Stimulated activated CD8-positive, alpha-beta memory T cell treated with anti-CD3 and anti-CD28 coated beads, Interleukin-2, amount 100 ng/mL, for 1 hour (primary cell): ENCODE data around the gene ATP6V1B1.
A peak's percentile ranks its signal among the peaks of the same experiment; 100 is the strongest.
"Not testable (repeated sequence)": the region's sequence is repeated elsewhere in the genome, so short reads cannot be mapped to it uniquely, and the experiment has no call there.

Experiments used
- DNase-seq, 2 donors: peaks; one replicate each; pipeline ENCODE4 v3.0.0-alpha.2; 2020; ENCODE audit warnings: low read depth in 2 of 2

Gene ATP6V1B1

GRCh38 chr2:70990216-70990615, 54.5 kb downstream of the ATP6V1B1 start:
- DNase-seq, result no peak

DNA sequence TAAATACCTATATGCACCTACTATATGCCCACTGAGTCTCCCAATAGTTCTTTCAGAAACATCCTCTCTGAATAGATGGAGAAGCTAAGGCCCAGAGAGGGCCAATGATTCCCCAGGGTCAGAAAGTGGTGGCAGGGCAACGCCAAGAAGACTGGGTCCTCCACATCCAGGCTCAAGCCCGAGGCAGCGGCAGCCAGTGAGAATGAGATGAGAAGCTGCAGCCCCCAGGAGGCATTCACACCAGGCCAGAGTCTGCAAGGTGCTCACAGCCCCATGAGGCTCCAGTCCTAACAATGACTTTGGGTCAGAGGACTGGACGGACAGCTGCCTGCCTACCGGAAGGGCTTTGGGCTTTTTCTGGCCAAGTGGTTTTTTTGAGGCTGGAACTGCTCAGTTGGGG, 55.4 kb downstream of the ATP6V1B1 start:
- DNase-seq, result no peak

DNA sequence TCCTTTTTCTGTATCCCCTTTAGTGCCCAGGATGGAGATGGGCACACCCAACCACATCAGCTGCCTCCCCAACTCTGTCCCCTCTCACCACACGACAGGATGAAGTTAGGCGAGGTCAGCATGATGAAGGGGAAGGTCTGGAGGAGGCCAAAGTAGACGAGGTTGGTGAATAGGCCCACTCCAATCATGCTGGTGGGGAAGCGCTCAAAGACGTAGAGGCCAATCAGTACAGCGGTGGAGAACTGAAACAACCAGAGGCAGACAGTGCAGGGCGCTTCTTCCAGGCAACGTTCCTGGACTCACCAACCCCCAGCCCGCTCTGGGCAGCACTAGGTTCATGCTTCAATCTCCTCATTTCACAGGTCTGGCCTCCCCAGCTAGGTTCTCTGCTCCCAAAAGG, 56.0 kb downstream of the ATP6V1B1 start:
- no peak for DNase-seq

DNA sequence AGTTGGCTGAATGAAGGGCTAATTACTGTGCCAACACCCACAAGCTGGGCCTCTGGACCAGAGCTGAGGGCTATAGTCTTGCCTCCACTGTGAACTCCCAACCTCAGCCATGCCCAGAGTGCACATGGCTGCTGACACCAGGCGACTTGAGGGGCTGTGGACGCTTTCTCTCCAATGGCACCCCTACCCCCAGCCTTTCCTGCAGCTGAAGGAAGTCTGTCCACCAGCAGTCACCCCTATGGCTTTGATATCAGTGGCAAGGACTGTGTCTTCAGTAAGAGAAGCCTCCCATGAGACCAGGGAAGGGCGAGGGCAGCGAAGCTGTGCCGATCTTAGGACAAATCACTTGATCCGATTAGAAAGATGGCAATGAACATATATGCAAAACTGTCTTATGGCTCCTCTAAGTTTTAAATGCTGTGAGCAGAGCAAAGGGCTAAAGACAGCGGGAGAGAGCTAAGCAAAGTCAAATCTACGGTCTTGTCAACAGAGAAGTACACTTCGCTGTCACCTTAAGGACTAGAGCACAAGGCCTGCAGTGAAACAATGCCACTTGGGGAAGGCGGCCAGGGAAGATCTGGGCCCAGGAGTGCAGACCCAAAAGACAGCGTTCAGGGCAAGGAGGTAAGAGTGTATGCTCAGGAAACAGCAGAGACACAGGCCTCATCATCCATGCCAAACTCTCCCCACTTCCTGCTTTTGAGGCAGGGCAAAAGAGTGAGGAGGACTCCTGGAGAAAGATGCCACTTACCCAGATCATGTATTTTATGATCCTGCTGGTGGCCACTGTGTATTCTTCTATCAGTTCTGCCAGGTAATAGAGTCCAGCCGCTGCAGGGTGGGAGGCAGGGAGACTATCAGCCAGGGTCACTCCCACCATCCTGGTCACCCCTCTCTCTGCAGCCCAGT, 57.5 kb downstream of the ATP6V1B1 start:
- no peak for DNase-seq

- DNase-seq, result peak in 1 of 2 donors; percentile 8
Observed at GRCh38 chr2:70994009-70994698, 58.5 kb downstream of the ATP6V1B1 start.

DNA sequence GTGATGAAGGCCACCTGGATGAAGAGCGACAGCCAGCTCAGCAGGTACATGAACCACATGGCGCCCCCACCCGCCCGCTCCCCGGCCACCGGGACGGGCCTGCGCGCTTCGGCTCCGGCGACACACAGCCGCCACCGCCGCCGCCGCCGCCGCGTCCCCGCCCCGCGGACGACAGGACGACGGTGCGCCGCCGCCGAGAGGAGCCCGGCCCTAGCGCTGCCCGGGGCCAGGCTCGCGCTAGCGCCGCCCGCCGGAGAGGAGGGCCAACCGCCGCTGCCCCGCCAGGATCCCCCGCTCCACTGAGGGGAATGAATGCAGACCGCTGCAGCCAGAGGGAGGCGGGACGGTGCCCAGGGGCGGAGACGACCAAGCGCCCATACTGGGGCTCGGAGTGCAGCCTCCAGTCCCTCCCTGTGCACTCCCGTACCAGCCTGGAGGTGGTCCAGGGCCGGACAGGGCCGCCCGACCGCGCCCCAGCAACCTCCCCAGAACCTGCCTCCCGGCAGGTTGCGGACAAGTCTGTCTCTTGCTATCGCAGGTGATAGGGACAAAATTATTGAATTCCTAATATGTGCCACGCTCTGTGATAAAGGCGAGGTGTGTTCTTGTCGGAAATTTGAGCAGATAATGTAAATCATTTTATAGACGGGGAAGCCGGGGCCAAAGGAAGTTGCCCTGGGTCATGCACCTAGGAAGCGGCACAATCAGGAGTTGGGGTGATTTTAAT, 59.2 kb downstream of the ATP6V1B1 start, which contains the start of gene TEX261:
TEX261 (minus strand) TSS at position 175 of the 727 bp plus-strand sequence; CDS start at position 59, 116 bp downstream.
- DNase-seq, result peak; percentile 77 to 80

GRCh38 chr2:70995426-70995729, 59.7 kb downstream of the ATP6V1B1 start:
- DNase-seq, result peak; percentile 14 to 38

DNA sequence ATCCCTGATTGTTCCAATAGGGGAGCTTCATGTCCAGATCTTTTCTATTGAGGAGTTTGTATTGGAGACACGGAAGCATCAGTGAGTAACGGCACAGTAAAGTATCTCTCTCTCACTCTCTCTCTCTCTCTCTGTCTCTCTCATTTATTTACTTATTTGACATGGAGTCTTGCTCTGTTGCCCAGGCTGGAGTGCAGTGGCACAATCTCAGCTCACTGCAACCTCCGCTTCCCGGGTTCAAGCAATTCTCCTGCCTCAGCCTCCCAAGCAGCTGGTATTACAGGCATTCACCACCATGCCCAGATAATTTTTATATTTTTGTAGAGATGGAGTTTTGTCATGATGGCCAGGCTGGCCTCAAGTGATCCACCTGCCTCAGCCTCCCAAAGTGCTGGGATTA, 63.2 kb downstream of the ATP6V1B1 start:
- not testable (repeated sequence) for DNase-seq

GRCh38 chr2:70999362-70999761, 63.7 kb downstream of the ATP6V1B1 start:
- DNase-seq, result no peak

- DNase-seq, result not testable (repeated sequence)
Observed at GRCh38 chr2:70999931-71000330, 64.2 kb downstream of the ATP6V1B1 start.

DNA sequence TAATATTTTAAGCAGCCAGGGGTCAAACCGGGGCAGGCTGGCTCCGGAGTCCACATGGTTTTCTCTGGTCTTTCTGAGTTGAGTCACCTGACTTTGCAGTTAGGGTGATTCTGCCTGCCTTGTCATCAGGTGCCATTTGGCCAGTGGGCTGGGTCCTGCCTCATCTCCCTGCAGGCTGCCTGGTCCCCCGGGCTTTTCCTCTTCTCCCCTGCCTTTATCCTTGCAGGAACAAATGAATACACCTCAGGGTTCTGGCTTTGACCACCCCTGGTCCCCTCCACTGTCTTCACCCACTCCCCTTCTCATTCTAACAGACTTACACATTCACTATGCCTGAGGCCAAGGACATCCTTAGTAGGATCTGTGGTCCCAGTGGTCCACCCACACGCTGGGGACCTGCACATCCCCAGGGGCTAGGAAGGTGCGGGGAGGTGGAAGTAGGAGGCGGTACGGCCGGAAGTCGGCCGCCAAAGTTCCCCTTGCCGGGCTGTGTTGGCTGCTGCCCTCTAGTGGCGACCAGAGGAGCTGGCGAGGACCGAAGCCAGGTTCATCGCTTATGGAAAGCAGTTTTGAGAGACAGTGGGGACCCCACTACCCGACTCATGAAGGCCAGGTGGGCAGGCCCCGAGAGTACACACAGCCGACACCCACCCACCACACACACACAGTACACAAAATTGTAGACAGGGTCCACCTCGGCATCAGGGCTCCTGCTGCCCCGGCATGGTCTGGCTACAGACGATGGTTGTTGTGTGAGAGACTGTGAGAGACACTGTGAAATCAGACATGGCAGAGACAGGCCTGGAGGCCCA, 65.3 kb downstream of the ATP6V1B1 start:
- peak; percentile 60 to 65 for DNase-seq

DNA sequence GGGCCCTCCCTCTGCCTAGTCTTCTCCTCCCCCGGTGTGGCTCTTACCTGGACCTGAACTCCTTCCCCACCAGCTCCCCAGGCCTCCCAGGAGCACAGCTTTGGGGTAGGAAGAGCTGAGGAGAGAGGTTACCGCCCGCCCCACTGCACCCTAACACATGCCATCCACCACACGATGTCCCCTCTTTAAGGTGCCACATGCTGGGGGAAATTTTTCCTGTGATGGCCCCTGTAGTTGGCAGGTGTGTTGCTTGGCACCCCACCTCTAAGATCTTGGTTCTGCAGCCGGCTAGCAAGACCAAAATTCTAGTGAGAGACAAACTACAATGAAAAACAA, 65.9 kb downstream of the ATP6V1B1 start:
- DNase-seq, result no peak

- no peak for DNase-seq
Observed at GRCh38 chr2:71001981-71002570, 66.4 kb downstream of the ATP6V1B1 start.

DNA sequence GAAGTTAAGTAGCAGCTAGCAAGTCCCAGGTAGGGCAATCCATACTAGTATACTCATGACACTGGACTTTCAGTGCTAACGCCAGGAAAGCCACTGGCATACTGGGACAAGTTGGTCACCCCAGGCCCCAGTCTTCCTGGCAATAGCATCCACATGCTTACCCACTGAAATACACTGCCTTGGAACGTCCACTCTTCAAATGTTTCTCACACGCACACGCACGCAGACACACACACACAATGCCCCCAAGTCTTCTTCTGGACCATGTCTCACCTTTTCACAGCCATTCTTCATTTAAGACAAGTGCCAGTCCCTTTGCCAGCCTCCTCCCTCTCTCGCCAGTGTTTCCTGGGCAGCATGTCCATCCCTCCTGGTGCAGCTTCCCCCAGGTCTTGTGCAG, 67.7 kb downstream of the ATP6V1B1 start:
- no peak for DNase-seq

DNA sequence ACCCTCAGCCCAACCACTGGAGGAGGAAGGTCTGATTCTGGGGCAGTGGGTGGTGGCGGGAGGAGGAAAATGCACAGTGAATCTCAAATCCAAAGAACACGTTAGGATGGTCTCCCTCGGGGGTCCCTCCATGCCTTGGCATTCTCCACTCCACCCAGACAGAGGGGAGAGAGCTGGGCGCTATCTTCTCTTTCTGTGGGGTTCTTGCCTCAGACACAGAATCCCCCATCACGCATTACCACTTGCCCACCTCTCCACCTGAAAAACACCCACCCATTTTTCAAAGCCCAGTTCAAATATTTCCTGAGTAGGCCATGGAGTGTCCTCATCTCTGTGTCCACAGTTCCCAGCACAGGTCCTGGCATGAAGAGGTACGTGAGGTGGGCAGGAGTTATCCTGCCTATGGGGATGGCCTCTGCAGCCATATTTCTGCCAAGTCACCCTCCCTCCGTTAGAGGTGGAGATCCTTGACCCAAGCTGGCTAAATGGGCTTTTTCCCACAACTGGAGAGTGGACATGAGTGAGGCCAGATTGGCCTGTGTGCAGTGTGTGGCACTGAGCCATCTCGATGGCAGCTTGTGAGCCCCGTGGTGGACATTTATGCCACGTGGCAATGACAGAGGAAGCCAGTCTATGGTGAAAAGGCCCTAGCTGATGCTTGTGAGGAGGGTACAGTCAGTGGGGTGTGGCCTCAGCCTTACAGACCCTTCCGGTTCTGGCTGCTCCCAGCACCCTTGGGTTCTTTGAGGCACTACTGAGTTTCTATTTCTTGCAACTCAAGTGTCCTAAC, 68.5 kb downstream of the ATP6V1B1 start:
- no peak for DNase-seq

DNA sequence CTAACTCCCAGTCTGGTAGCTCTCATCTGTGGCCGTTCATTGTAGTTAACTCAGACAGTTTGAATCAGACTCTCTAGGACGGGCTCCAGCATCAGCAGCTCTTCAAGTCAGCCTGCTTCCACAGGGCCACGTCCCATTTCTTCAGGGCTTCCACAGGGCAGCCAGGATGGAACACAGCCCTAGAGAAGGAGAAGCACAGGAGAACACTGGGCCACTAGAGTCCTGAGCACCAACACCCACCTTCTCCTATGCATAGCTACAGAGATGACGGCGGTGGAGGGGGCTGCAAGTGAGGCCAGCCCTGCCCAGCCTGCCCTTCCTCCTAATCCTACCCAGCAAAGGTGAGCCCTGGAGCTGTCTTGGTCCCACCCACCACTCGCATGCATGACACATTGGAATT, 69.2 kb downstream of the ATP6V1B1 start:
- DNase-seq, result no peak

DNA sequence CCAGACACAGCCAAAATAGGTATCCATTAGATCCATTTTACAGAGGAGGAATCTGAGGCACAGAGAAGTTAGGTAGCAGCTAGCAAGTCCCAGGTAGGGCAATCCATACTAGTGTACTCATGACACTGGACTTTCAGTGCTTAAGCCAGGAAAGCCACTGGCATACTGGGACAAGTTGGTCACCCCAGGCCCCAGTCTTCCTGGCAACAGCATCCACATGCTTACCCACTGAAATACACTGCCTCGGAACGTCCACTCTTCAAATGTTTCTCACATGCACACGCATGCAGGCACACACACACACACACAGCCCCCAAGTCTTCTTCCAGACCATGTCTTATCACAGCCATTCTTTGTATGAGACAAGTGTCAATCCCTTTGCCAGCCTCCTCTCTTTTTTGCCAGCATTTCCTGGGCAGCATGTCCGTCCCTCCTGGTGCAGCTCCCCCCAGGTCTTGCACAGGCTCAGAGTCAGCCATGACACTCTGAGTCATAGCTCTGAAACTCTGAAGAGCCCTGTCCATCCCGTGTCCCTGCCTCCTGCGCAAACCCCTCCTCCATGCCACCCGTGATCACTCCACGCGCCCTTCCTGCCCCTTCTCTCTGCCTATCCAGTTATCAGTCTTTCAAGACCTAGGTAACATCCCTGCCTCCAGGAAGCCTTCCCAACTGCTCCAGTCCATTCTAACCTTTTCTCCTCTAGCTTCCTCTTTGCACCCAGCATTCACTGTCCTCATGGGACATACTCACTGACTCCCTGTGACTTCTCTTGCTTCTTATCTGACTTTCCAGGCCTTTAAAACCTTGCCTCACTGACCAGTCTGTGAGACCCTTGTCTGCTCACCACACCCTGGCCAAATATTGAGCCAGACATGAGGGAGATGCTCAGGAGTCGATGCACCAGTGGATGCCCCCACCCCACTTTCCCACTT, 69.8 kb downstream of the ATP6V1B1 start:
- DNase-seq, result no peak

- no peak for DNase-seq
Observed at GRCh38 chr2:71006323-71006722, 70.6 kb downstream of the ATP6V1B1 start.
